Erythroblast (primary cell): ENCODE results near the gene ZBTB7C.

Experiments used
- GATA1 ChIP-seq: IDR thresholded peaks from 2 replicates; pipeline ENCODE4 v1.6.1; 2011; ENCODE audit warnings: low read depth, mild to moderate bottlenecking, control low read depth, low read length, moderate library complexity
- POLR2A ChIP-seq: IDR thresholded peaks from 2 replicates; pipeline ENCODE4 v1.6.1; 2011; ENCODE audit warnings: mild to moderate bottlenecking, low read length

GRCh38 chr18:48442761-48443160 lies 33.6 kb upstream of the ZBTB7C start:
- TF ChIP-seq POLR2A: no peak
- TF ChIP-seq GATA1: no peak
